ENCODE measurements around the gene MAML3. TPM values are rescaled to one million over a fixed set of nuclear protein-coding genes. Genes with fewer than 3 reads are reported as not detected.

The MAML3 gene
- total RNA-seq, 2 experiments from 2014 or later = 2.5 to 2.6 TPM

DNA sequence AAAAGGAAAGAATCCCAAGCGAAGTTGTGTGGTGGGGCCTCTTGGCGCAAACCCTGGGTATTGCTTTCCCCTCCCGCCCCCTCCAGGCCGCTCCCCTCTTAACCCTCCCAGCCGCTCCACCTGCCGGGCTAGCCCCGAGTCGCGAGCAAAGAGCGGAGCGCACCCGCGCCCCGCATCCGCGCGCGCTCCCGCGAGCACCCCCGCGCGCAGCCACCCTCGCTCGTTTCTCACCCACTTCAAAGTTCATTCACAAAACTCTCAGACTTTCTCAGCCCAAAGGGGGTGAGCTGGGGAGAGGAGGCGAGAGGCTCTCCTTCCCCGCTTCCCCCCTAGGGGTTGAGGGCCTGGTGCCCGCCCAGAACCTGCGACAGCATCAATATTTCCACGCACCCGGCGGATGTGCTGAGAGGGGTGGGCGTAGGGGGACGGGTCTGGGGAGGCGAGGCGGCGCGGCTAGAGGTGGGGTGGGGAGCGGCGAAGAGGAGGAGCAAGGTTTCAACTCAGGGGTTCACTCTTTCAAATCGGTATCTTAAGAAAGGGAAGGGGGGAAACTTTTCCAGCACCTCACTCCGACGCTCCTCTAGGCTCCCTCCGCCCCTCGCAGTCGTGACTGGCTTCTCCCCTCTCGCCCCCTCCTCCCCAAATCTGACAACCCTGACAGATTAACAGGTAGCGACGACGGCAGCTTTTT lies 1.8 kb downstream of the MAML3 start:
- peaks cover 5% of the 10 kb centered on the region for H3K36me3 Mint-ChIP-seq (ENCODE audit: low read depth)
- H3K27me3 Mint-ChIP-seq = peaks cover 69% of the 10 kb centered on the region
- CTCF ChIA-PET = interaction anchor here (1.3 to 2.4 kb wide), 3 partner anchors 28 to 101 kb away, joined by 3 to 9 read pairs (median 3); no protein-coding TSS in a partner anchor
- no peaks in the 10 kb centered on the region for H3K9me3 Mint-ChIP-seq
- POLR2A ChIA-PET = interaction anchor here (0.6 to 2.3 kb wide), 9 partner anchors 28 to 221 kb away, joined by 3 to 7 read pairs (median 4); partner anchors contain the start of gene SCOC
- peak overlapping the region; percentile 90 for H3K4me3 Mint-ChIP-seq
- peak overlapping the region; percentile 58 for H3K27ac Mint-ChIP-seq
- peak; percentile 71 for DNase-seq
- peaks cover 48% of the 10 kb centered on the region for H3K4me1 Mint-ChIP-seq

DNA sequence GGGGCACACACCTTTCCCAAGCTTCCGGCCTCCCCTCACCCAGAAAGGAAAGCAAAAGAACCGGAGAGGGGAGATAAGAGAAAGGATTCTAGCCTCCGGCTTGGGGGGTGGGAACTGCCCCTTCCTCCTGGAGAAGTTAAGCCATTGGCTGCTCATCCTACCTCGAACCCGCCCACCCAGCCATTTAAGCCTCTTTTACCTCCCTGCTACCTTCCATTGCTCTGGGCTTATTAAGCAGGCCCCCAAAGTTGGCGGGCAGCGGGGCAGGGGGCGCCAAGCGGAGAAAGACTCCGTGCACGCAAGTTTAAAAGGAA lies 2.3 kb downstream of the MAML3 start:
- peak; percentile 61 for DNase-seq
- Mint-ChIP-seq H3K4me1 (peaks cover 43% of the 10 kb centered on the region), H3K9me3 (no peaks in the 10 kb centered on the region), H3K4me3 (peak overlapping the region; percentile 90), H3K27ac (peak overlapping the region; percentile 58), H3K36me3 (ENCODE audit: low read depth) (peaks cover 5% of the 10 kb centered on the region), H3K27me3 (peaks cover 66% of the 10 kb centered on the region)
- POLR2A ChIA-PET = interaction anchor here (1.2 to 2.3 kb wide), 4 partner anchors 35 to 221 kb away, joined by 4 to 7 read pairs (median 6); partner anchors contain the start of gene SCOC
- CTCF ChIA-PET = interaction anchor here (1.3 kb wide), 1 partner anchor 28 kb away, joined by 3 read pairs; no protein-coding TSS in a partner anchor

- Mint-ChIP-seq H3K36me3 (ENCODE audit: low read depth) (peaks cover 5% of the 10 kb centered on the region), H3K27ac (peak overlapping the region; percentile 78), H3K4me1 (peaks cover 38% of the 10 kb centered on the region), H3K9me3 (no peaks in the 10 kb centered on the region), H3K4me3 (peak overlapping the region; percentile 91), H3K27me3 (peaks cover 61% of the 10 kb centered on the region)
- peak; percentile 50 for DNase-seq
- POLR2A ChIA-PET = interaction anchor here (0.8 to 2.3 kb wide), 12 partner anchors 11 to 222 kb away, joined by 3 to 11 read pairs (median 4); partner anchors contain the start of gene SCOC
- CTCF ChIA-PET = interaction anchor here (0.7 to 1.3 kb wide), 4 partner anchors 18 to 81 kb away, joined by 3 to 5 read pairs (median 4); no protein-coding TSS in a partner anchor
Measured at GRCh38 chr4:140150886-140151698, 2.9 kb downstream of the MAML3 start.

DNA sequence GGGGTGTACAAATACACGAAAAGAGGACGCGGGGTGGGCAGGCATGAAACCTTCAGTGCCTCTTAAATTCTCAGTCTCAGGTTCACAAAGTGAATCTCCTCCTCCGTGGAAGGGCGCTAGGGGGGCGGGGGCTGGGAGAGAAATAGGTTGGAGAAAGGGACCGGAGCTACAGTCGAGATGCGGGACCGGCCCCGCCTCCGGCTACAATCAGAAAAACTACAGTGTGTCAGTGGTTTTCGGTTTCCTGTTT lies 3.4 kb downstream of the MAML3 start:
- ChIA-PET POLR2A (interaction anchor here (0.7 to 2.3 kb wide), 13 partner anchors 12 to 591 kb away, joined by 3 to 11 read pairs (median 4); partner anchors contain the start of gene SCOC), CTCF (interaction anchor here (0.7 to 1.3 kb wide), 6 partner anchors 17 to 84 kb away, joined by 3 to 5 read pairs (median 3); no protein-coding TSS in a partner anchor)
- peaks cover 35% of the 10 kb centered on the region for H3K4me1 Mint-ChIP-seq
- peak overlapping the region; percentile 91 for H3K4me3 Mint-ChIP-seq
- peak overlapping the region; percentile 78 for H3K27ac Mint-ChIP-seq
- peaks cover 5% of the 10 kb centered on the region for H3K36me3 Mint-ChIP-seq (ENCODE audit: low read depth)
- peak; percentile 76 for DNase-seq
- H3K9me3 Mint-ChIP-seq = no peaks in the 10 kb centered on the region
- H3K27me3 Mint-ChIP-seq = peaks cover 61% of the 10 kb centered on the region

- Mint-ChIP-seq H3K9me3 (no peaks in the 10 kb centered on the region), H3K27me3 (peaks cover 62% of the 10 kb centered on the region), H3K4me3 (peak overlapping the region; percentile 91), H3K27ac (peak overlapping the region; percentile 78), H3K4me1 (peaks cover 33% of the 10 kb centered on the region), H3K36me3 (ENCODE audit: low read depth) (peaks cover 5% of the 10 kb centered on the region)
- ChIA-PET CTCF (interaction anchor here (0.7 to 1.3 kb wide), 6 partner anchors 17 to 85 kb away, joined by 3 to 5 read pairs (median 3); no protein-coding TSS in a partner anchor), POLR2A (interaction anchor here (0.7 to 2.3 kb wide), 13 partner anchors 12 to 590 kb away, joined by 3 to 11 read pairs (median 4); partner anchors contain the start of gene SCOC)
- DNase-seq = peak; percentile 71
Measured at GRCh38 chr4:140149846-140150635, 3.9 kb downstream of the MAML3 start.

DNA sequence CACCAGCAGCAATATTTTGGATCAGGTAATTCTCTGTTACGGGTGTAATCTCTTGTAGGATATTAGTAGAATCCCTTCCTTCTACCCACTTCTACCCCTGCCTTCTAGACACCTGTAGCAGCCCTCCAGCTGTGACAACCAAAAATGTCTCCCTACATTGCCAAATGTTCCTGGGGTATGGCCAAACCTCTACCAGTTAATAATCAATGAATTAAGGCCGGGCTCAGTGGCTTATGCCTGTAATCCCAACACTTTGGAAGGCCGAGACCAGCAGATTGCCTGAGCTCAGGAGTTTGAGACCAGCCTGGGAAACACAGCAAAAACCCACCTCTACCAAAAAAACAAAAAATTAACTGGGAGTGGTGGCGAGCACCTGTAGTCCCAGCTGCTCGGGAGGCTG lies 9.9 kb downstream of the MAML3 start:
- H3K36me3 Mint-ChIP-seq (ENCODE audit: low read depth) = no peaks in the 10 kb centered on the region
- H3K4me1 Mint-ChIP-seq = peaks cover 4% of the 10 kb centered on the region
- no peak overlapping the region for H3K27ac Mint-ChIP-seq
- H3K27me3 Mint-ChIP-seq = peaks cover 38% of the 10 kb centered on the region
- CTCF ChIA-PET = no interaction called here
- no peak overlapping the region for H3K4me3 Mint-ChIP-seq
- DNase-seq = no peak
- no peaks in the 10 kb centered on the region for H3K9me3 Mint-ChIP-seq
- POLR2A ChIA-PET = no interaction called here

GRCh38 chr4:140141210-140141835 lies 12.7 kb downstream of the MAML3 start:
- DNase-seq = no peak
- ChIA-PET POLR2A (no interaction called here), CTCF (interaction anchor here (0.7 kb wide), 1 partner anchor 15 kb away, joined by 3 read pairs; no protein-coding TSS in a partner anchor)
- Mint-ChIP-seq H3K4me3 (no peak overlapping the region), H3K27me3 (peaks cover 31% of the 10 kb centered on the region), H3K36me3 (ENCODE audit: low read depth) (no peaks in the 10 kb centered on the region), H3K27ac (no peak overlapping the region), H3K9me3 (no peaks in the 10 kb centered on the region), H3K4me1 (peaks cover 4% of the 10 kb centered on the region)

- no peaks in the 10 kb centered on the region for H3K9me3 Mint-ChIP-seq
- H3K4me3 Mint-ChIP-seq = no peak overlapping the region
- no peak overlapping the region for H3K27ac Mint-ChIP-seq
- POLR2A ChIA-PET = no interaction called here
- CTCF ChIA-PET = no interaction called here
- no peaks in the 10 kb centered on the region for H3K36me3 Mint-ChIP-seq (ENCODE audit: low read depth)
- peaks cover 36% of the 10 kb centered on the region for H3K27me3 Mint-ChIP-seq
- peaks cover 4% of the 10 kb centered on the region for H3K4me1 Mint-ChIP-seq
- DNase-seq = no peak
Measured at GRCh38 chr4:140140566-140140965, 13.4 kb downstream of the MAML3 start.

DNA sequence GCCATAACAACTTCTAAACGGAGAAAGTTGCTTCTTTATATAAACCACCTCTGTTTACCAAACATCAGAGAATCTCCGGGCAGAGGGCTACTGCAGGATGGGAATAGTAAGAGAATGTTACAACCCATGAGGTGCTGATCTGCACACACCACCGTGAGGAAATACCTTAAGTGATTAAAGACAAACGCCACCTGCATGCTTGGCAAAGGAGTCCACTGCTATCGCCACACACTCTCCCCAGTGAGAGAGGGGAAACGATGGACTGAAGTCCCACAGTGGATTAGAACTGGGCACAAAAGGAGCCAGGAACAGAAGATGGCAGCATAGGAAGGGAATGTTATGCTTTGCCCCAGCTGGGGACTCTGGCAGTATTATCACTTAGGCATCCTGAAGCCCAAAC lies 15.6 kb downstream of the MAML3 start:
- Mint-ChIP-seq H3K36me3 (ENCODE audit: low read depth) (no peaks in the 10 kb centered on the region), H3K4me3 (no peak overlapping the region), H3K27ac (no peak overlapping the region), H3K27me3 (peaks cover 42% of the 10 kb centered on the region), H3K9me3 (no peaks in the 10 kb centered on the region), H3K4me1 (peaks cover 4% of the 10 kb centered on the region)
- DNase-seq = no peak
- ChIA-PET CTCF (no interaction called here), POLR2A (no interaction called here)

DNA sequence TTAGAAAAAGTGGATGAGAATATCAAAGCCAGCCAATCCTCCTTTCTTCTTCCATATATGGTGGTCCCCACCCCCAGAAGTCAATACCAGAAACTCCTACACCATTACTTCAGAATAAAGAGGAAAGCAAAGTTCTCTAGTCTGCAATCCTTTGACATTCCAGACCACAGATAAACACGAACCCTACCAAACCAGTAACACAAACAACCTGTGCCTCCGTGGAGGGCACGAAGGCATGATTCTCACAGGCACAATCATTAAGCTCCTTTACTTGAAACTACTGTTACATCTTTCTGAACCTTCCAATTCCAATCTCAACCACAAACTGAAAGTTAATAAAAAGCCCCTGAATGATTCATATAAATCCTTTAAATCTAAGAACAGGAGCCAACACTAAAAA lies 16.3 kb downstream of the MAML3 start:
- no peak for DNase-seq
- Mint-ChIP-seq H3K9me3 (no peaks in the 10 kb centered on the region), H3K27ac (no peak overlapping the region), H3K4me3 (no peak overlapping the region), H3K36me3 (ENCODE audit: low read depth) (no peaks in the 10 kb centered on the region), H3K4me1 (peaks cover under 1% of the 10 kb centered on the region), H3K27me3 (peaks cover 39% of the 10 kb centered on the region)
- ChIA-PET POLR2A (no interaction called here), CTCF (no interaction called here)

GRCh38 chr4:140136509-140136908 lies 17.5 kb downstream of the MAML3 start:
- no peak for DNase-seq
- POLR2A ChIA-PET = no interaction called here
- Mint-ChIP-seq H3K4me3 (no peak overlapping the region), H3K27ac (no peak overlapping the region), H3K4me1 (peaks cover under 1% of the 10 kb centered on the region), H3K27me3 (peaks cover 48% of the 10 kb centered on the region), H3K9me3 (no peaks in the 10 kb centered on the region), H3K36me3 (ENCODE audit: low read depth) (no peaks in the 10 kb centered on the region)
- CTCF ChIA-PET = no interaction called here

GRCh38 chr4:140135529-140136088 lies 18.4 kb downstream of the MAML3 start:
- ChIA-PET CTCF (no interaction called here), POLR2A (no interaction called here)
- no peak for DNase-seq
- Mint-ChIP-seq H3K27ac (no peak overlapping the region), H3K4me3 (no peak overlapping the region), H3K27me3 (peaks cover 45% of the 10 kb centered on the region), H3K9me3 (no peaks in the 10 kb centered on the region), H3K36me3 (ENCODE audit: low read depth) (no peaks in the 10 kb centered on the region), H3K4me1 (peaks cover 4% of the 10 kb centered on the region)

All from activated CD4-positive, alpha-beta memory T cell treated with anti-CD3 and anti-CD28 coated beads, Interleukin-2, amount 10 ng/mL, durations not matched to agents 7 days and 5 days (primary cell).